Mesendoderm (in vitro differentiated cells): ENCODE data around the gene SUSD4.

Experiments
- DNase-seq: peaks from one replicate; pipeline ENCODE4 v3.0.0; 2013
- H2AK5ac ChIP-seq: 2 replicates; pipeline ENCODE4 v1.6.1; 2013; ENCODE audit warnings: low read length, inconsistent platforms
- H2BK120ac ChIP-seq: 2 replicates; pipeline ENCODE4 v1.6.1; 2013; ENCODE audit warnings: low read depth, mild to moderate bottlenecking, low read length, moderate library complexity, mixed read lengths
- H2BK15ac ChIP-seq: replicated peaks from 2 replicates; pipeline ENCODE4 v1.6.1; 2013; ENCODE audit warnings: low read depth, mild to moderate bottlenecking, moderate library complexity
- H2BK5ac ChIP-seq: 2 replicates; pipeline ENCODE4 v1.6.1; 2013; ENCODE audit warnings: low read length, inconsistent platforms
- H3K18ac ChIP-seq: 2 replicates; pipeline ENCODE4 v1.6.1; 2013; ENCODE audit warnings: mild to moderate bottlenecking, low read length, mixed read lengths
- H3K23ac ChIP-seq: one replicate; pipeline ENCODE4 v1.6.1; 2013; ENCODE audit warnings: low read length
- H3K27ac ChIP-seq: 2 replicates; pipeline ENCODE4 v1.5.1; 2013; ENCODE audit warnings: low read depth, mild to moderate bottlenecking, inconsistent platforms, low read length, moderate library complexity
- H3K27me3 ChIP-seq: 2 replicates; pipeline ENCODE4 v1.6.1; 2013; ENCODE audit warnings: low read length, control low read depth, mild to moderate bottlenecking, inconsistent platforms; ENCODE audit not compliant: insufficient read depth, poor library complexity
- H3K36me3 ChIP-seq: 2 replicates; pipeline ENCODE4 v1.6.1; 2013; ENCODE audit warnings: low read length, inconsistent platforms; ENCODE audit not compliant: control insufficient read depth, insufficient read depth
- H3K4ac ChIP-seq: one replicate; pipeline ENCODE4 v1.6.1; 2013; ENCODE audit warnings: low read depth, mild to moderate bottlenecking, low read length, moderate library complexity
- H3K4me1 ChIP-seq: 2 replicates; pipeline ENCODE4 v1.6.1; 2013; ENCODE audit warnings: low read depth, low read length, inconsistent platforms; ENCODE audit not compliant: control insufficient read depth
- H3K4me2 ChIP-seq: 2 replicates; pipeline ENCODE4 v1.6.1; 2013; ENCODE audit warnings: low read length
- H3K4me3 ChIP-seq: 2 replicates; pipeline ENCODE4 v1.5.1; 2013; ENCODE audit warnings: mild to moderate bottlenecking, low read length
- H3K56ac ChIP-seq: one replicate; pipeline ENCODE4 v1.6.1; 2013; ENCODE audit warnings: low read length
- H3K79me1 ChIP-seq: 2 replicates; pipeline ENCODE4 v1.6.1; 2013; ENCODE audit warnings: low read length, inconsistent platforms
- H3K79me2 ChIP-seq: 2 replicates; pipeline ENCODE4 v1.6.1; 2013; ENCODE audit warnings: mild to moderate bottlenecking, low read length; ENCODE audit not compliant: control insufficient read depth, insufficient read depth
- H3K9ac ChIP-seq: 2 replicates; pipeline ENCODE4 v1.6.1; 2013; ENCODE audit warnings: low read length, inconsistent platforms
- H4K5ac ChIP-seq: one replicate; pipeline ENCODE4 v1.6.1; 2013; ENCODE audit warnings: low read length
- H4K8ac ChIP-seq: one replicate; pipeline ENCODE4 v1.6.1; 2013; ENCODE audit warnings: low read depth, mild to moderate bottlenecking, control low read depth, low read length, moderate library complexity
- WGBS: extraction: QIAGEN DNeasy Blood & Tissue Kit; methylation state at CpG from one replicate; pipeline ENCODE4 v1.1.7; 2013; ENCODE audit warnings: low lambda C conversion rate, missing lambda C conversion rate; ENCODE audit not compliant: insufficient coverage; ENCODE audit errors: extremely low coverage; 5-methylcytosine and 5-hydroxymethylcytosine counted together

The SUSD4 gene

DNA sequence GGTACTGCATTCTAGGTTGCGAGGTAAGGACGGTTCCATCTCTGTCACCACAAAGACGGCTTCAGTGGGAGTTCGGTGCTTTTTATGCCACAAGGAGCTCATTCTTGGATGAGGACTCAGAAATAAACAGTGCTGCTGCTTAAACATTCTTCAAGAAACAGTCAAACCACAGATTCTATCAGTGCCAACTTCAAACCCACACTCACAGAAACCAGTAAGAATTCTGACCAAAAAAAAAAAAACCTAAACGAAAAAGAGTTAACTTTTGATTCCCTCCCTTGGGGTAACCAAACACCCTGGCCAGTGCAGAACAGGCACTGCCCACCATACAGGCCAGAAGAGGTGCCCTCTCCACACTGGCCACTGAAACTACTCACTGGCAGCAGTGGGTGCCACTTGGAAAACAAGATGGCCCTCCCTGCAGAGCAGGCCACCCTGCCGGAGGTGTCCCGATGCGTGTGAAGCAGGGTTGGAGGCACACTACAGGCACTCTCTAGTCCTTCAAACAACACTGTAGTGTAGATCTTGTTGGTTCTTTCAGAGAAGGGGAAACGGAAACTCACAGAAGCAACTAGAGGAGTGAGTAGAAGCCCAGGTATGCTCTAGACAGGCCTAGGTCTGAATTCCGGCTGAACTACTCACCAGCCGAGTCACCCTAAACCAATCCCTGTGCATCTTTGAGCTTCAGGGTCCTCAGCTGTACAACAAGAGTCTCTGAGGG is 133.7 kb downstream of the SUSD4 start:
- Histone ChIP-seq H3K18ac (no peak overlapping the region), H3K27ac (no peak overlapping the region), H3K27me3 (no peaks in the 10 kb centered on the region), H3K4me2 (no peak overlapping the region), H4K8ac (no peak overlapping the region), H2BK120ac (no peak overlapping the region), H3K79me1 (no peaks in the 10 kb centered on the region), H3K56ac (no peak overlapping the region), H2AK5ac (no peak overlapping the region), H3K4me1 (no peaks in the 10 kb centered on the region), H3K4me3 (no peak overlapping the region), H2BK5ac (no peak overlapping the region), H3K9ac (no peak overlapping the region), H3K36me3 (no peaks in the 10 kb centered on the region), H3K4ac (no peak overlapping the region), H2BK15ac (no peak overlapping the region), H4K5ac (no peak overlapping the region), H3K23ac (no peak overlapping the region), H3K79me2 (no peaks in the 10 kb centered on the region)
- DNase-seq: peak; percentile 41
- WGBS: no CpG with 5 or more reads among the region's 11 CpGs

DNA sequence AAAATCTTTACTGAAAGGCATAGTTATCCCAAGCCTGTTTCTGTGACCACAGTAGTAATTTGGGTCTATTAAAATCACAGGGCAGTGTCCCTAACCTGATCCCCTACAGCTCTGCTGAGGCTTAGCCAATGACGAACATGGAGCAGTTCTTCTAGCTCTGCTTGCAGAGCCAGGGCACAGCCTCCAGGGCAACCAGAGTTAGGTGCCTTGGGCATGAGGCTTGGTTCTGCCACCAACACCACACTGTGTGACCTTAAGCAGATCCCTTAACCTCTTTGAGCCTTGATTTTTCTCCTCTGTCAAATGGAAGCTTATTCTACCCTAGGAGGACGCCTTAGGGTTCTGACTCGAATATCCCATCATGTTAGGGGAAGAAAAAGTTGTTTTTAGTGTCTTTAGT is 134.2 kb downstream of the SUSD4 start:
- Histone ChIP-seq H3K4ac (no peak overlapping the region), H4K8ac (no peak overlapping the region), H3K23ac (no peak overlapping the region), H3K18ac (no peak overlapping the region), H4K5ac (no peak overlapping the region), H3K4me2 (no peak overlapping the region), H3K4me3 (no peak overlapping the region), H3K27ac (no peak overlapping the region), H2AK5ac (no peak overlapping the region), H3K56ac (no peak overlapping the region), H2BK15ac (no peak overlapping the region), H3K4me1 (no peaks in the 10 kb centered on the region), H3K9ac (no peak overlapping the region), H2BK5ac (no peak overlapping the region), H3K36me3 (no peaks in the 10 kb centered on the region), H3K27me3 (no peaks in the 10 kb centered on the region), H3K79me2 (no peaks in the 10 kb centered on the region), H2BK120ac (no peak overlapping the region), H3K79me1 (no peaks in the 10 kb centered on the region)
- no CpG with 5 or more reads among the region's 3 CpGs for WGBS
- DNase-seq: no peak

DNA sequence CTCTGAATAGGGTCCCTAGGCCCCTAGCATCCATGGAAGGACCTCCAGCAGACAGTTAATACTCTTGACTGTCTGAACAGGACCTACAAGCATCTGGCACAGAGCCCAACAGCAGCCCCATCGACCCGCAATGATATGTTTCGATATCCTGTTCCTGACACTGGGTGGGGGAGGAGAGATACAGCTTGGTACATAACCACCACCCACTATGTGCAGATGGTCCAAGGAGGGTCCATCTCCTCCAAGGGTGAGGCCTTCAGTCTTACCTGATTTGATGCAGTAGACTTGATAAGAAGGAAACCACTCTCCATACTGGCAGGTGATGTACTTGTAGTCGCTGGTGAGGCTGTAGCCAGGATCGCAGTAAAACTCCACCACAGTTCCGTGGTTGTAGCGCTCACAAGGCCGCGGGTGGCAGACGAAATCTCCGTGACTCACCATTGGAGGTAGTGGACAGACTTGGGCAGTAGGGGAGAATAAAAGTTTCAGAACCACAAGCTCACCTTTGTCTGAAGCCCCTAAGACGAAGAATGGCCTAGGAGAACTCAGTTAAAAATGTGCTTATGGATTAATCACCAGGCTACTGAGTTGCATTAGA is 134.9 kb downstream of the SUSD4 start:
- no peak overlapping the region for H2BK15ac ChIP-seq
- no peak overlapping the region for H2BK120ac ChIP-seq
- H3K27me3 ChIP-seq: no peaks in the 10 kb centered on the region
- no peak overlapping the region for H3K56ac ChIP-seq
- no peak overlapping the region for H3K4me3 ChIP-seq
- DNase-seq: no peak
- H4K5ac ChIP-seq: no peak overlapping the region
- H3K36me3 ChIP-seq: no peaks in the 10 kb centered on the region
- H3K4me1 ChIP-seq: no peaks in the 10 kb centered on the region
- no peak overlapping the region for H2BK5ac ChIP-seq
- H3K9ac ChIP-seq: no peak overlapping the region
- H3K27ac ChIP-seq: no peak overlapping the region
- H4K8ac ChIP-seq: no peak overlapping the region
- H3K23ac ChIP-seq: no peak overlapping the region
- H3K4ac ChIP-seq: no peak overlapping the region
- no peak overlapping the region for H2AK5ac ChIP-seq
- H3K79me1 ChIP-seq: no peaks in the 10 kb centered on the region
- H3K18ac ChIP-seq: no peak overlapping the region
- no CpG with 5 or more reads among the region's 12 CpGs for WGBS
- H3K4me2 ChIP-seq: no peak overlapping the region
- no peaks in the 10 kb centered on the region for H3K79me2 ChIP-seq

DNA sequence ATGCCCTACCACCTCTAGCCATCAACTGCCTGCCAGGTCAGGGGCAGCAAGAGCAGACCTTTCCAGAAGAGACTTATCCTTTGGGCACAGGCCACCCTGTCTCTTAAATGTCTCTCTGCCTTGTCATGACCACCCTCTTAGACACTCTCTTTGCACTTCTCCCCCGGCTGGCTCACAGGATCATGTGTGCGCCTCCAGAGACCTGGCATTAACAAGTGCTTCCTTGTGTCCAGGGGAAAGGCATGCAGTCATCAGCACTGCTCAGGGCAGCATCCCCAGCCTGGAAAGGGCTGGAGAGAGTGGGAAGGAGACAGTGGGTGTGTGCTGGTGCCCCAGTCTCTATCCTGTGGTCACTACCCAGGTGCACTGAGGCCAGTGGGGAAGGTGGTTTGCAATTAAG is 135.8 kb downstream of the SUSD4 start:
- Histone ChIP-seq H3K4ac (no peak overlapping the region), H2AK5ac (no peak overlapping the region), H3K27ac (no peak overlapping the region), H2BK120ac (no peak overlapping the region), H3K9ac (no peak overlapping the region), H2BK5ac (no peak overlapping the region), H3K4me2 (no peak overlapping the region), H3K79me1 (no peaks in the 10 kb centered on the region), H3K18ac (no peak overlapping the region), H3K4me3 (no peak overlapping the region), H3K56ac (no peak overlapping the region), H3K4me1 (no peaks in the 10 kb centered on the region), H4K5ac (no peak overlapping the region), H4K8ac (no peak overlapping the region), H3K27me3 (no peaks in the 10 kb centered on the region), H2BK15ac (no peak overlapping the region), H3K79me2 (no peaks in the 10 kb centered on the region), H3K23ac (no peak overlapping the region), H3K36me3 (no peaks in the 10 kb centered on the region)
- no peak for DNase-seq
- no CpG with 5 or more reads among the region's 2 CpGs for WGBS

DNA sequence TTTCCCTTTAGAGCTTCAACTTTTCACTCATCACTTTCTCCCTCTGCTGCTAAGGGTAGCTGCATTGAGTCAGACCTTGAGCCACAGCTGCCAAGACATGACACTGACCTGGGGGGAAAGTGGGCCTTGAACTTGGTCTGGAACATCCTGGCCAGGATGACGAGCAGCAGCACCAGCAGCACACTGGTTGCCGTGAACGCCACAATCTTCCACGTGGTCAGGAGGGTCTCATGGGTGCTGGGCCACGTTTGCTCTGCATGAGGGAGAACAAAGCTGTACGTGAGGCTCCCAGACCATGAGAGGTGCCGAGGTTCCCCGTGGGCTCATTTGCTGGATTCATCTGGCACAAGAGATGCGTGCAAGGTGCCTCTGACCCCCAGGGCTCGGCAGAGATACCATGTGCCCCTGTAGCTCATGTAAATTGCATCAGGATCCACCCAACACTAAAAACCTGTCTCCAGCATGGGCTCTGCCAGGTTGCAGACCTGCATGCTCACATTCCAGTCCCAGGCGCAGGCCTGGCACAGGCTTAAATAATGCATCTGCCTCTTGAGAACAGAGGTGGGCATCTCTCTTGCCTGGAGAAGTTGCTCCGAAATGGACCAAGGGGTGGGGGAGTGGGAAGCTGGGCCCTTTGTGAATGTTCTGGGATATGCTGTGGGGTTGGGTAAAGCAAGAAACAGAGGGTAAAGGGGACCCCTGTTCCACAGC is 136.3 kb downstream of the SUSD4 start:
- H2BK120ac ChIP-seq: no peak overlapping the region
- no peak overlapping the region for H4K5ac ChIP-seq
- DNase-seq: no peak
- no CpG with 5 or more reads among the region's 12 CpGs for WGBS
- H3K4ac ChIP-seq: no peak overlapping the region
- H3K56ac ChIP-seq: no peak overlapping the region
- no peaks in the 10 kb centered on the region for H3K79me1 ChIP-seq
- H4K8ac ChIP-seq: no peak overlapping the region
- H3K4me2 ChIP-seq: no peak overlapping the region
- no peak overlapping the region for H2BK15ac ChIP-seq
- no peak overlapping the region for H2BK5ac ChIP-seq
- H3K27me3 ChIP-seq: no peaks in the 10 kb centered on the region
- H3K9ac ChIP-seq: no peak overlapping the region
- no peaks in the 10 kb centered on the region for H3K79me2 ChIP-seq
- H3K4me1 ChIP-seq: no peaks in the 10 kb centered on the region
- H2AK5ac ChIP-seq: no peak overlapping the region
- H3K36me3 ChIP-seq: no peaks in the 10 kb centered on the region
- H3K18ac ChIP-seq: no peak overlapping the region
- H3K27ac ChIP-seq: no peak overlapping the region
- no peak overlapping the region for H3K23ac ChIP-seq
- no peak overlapping the region for H3K4me3 ChIP-seq
